Measurements from ENCODE around the gene FAM24A. TPM values are rescaled to one million over a fixed set of nuclear protein-coding genes. Genes with fewer than 3 reads are reported as not detected.

Gene FAM24A
- total and polyA plus RNA-seq, 10 of the 15 experiments (the other 5 are each of a cell fraction or from before 2014, with no cell fraction given) = not detected

GRCh38 chr10:122953902-122954730, 43.7 kb downstream of the FAM24A start, which contains the start of gene C10orf88 (continued):
- TF ChIP-seq CBFB (IDR thresholded peaks at IDR 0.05; ENCODE audit: low read depth) (peak; percentile 53; the same call in 1 of the 2 replicates), SP1 (IDR thresholded peaks at IDR 0.05; ENCODE audit: low read depth, low read length) (peak; percentile 42), HDAC6 (IDR thresholded peaks at IDR 0.05; ENCODE audit: unreplicated experiment) (no peak), GABPA (IDR thresholded peaks at IDR 0.05; ENCODE audit: low read depth) (peak; percentile 97), POLR2AphosphoS2 (IDR thresholded peaks at IDR 0.05; ENCODE audit: low read depth, low read length) (peak; percentile 71; the same call in 1 of the 2 replicates), SIN3A (IDR thresholded peaks at IDR 0.05; ENCODE audit: low read depth, low read length) (peak; percentile 84; the same call in 1 of the 2 replicates), POLR2AphosphoS5 (IDR thresholded peaks at IDR 0.05; ENCODE audit: low read length) (peak; percentile 69; the same call in 1 of the 2 replicates), SREBF1 (IDR thresholded peaks at IDR 0.05; ENCODE audit: low read length) (peak; percentile 64; the same call in 1 of the 2 replicates), PAX5 (IDR thresholded peaks at IDR 0.05; ENCODE audit: borderline replicate concordance, low read depth, low read length) (peak; percentile 33; the same call in 1 of the 2 replicates), ESRRA (IDR thresholded peaks at IDR 0.05; ENCODE audit: low read length) (peak; percentile 85), RAD51 (IDR thresholded peaks at IDR 0.05) (no peak), ZBED1 (IDR thresholded peaks at IDR 0.05; ENCODE audit: borderline replicate concordance) (no peak), EED (IDR thresholded peaks at IDR 0.05; ENCODE audit: low read depth) (no peak), ZBTB40 (IDR thresholded peaks at IDR 0.05; ENCODE audit: borderline replicate concordance) (peak; percentile 98), JUNB (IDR thresholded peaks at IDR 0.05) (no peak), E2F8 (IDR thresholded peaks at IDR 0.05; ENCODE audit: low read depth, partially characterized antibody) (peak; percentile 70), RELB (IDR thresholded peaks at IDR 0.05; ENCODE audit: low read depth) (0 out of 2 replicates have a peak, but pooled peaks have one; percentile 26), USF2 (IDR thresholded peaks at IDR 0.05; ENCODE audit: borderline replicate concordance, low read depth, low read length) (no peak), POU2F2 (IDR thresholded peaks at IDR 0.05; ENCODE audit: borderline replicate concordance, low read depth, low read length) (peak; percentile 84; the same call in 2 of the 3 replicates), ZNF207 (IDR thresholded peaks at IDR 0.05; ENCODE audit: borderline replicate concordance) (peak; percentile 63; the same call in 1 of the 2 replicates), TCF12 (IDR thresholded peaks at IDR 0.05; ENCODE audit: low read depth, low read length) (peak; percentile 60)
